ENCODE measurements around the gene DIAPH3.

DIAPH3 gene

GRCh38 chr13:59706101-59706976 lies 457.4 kb downstream of the DIAPH3 start:
- DNase-seq, result no peak

DNA sequence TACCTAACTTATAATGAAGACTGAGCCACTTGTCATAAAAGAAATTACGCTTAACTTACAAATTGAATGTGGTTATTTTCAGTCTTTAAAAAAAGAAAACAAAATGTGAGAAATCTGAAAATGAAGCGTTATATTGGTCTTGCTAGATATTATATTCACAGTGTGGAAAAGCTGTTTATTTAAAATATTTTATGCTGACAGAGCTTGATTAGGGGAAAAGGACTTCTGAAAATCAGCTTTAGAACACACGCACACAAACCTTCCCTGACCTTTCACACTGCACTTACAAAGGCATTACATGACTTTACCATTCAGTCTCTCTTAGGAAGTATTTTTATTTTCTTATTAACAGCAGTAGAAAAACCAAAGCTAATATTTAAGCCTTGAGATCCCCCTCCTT lies 461.5 kb downstream of the DIAPH3 start:
- DNase-seq, result no peak

- no peak for DNase-seq
Measured at GRCh38 chr13:59701261-59701660, 462.5 kb downstream of the DIAPH3 start.

- no peak for DNase-seq
Measured at GRCh38 chr13:59700281-59700680, 463.4 kb downstream of the DIAPH3 start.

GRCh38 chr13:59696271-59696670 lies 467.5 kb downstream of the DIAPH3 start:
- DNase-seq, result no peak

GRCh38 chr13:59691501-59692066 lies 472.1 kb downstream of the DIAPH3 start:
- no peak for DNase-seq

DNA sequence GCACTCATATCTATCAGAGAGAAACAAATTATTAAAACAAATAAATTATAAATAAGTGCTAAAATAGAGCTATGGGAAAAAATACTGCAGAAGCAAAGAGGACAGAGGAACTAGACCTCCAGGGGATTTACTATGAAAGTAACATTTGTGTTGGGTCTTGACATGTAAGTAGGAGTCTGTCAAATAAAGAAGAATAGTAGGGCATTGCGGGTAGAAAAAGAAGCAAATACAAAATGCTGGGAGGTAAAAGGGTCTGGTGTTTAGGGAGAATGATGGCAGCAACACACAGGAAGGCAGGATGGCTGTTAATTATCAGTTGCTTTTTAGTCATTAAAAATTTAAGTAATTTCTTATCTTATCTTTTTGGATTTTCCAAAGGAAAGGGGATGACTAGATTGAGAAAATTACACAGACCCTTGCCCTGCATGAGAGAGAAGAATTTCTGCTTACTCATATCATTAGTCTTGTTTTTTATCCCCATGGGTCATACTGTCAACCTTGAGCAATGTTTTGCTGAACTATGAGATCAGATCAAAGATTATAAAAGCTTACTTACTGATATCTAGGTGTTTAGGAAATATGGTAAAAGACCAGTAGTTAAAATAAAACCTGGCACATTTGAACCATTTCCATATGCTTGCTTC lies 472.7 kb downstream of the DIAPH3 start:
- DNase-seq, result no peak

DNA sequence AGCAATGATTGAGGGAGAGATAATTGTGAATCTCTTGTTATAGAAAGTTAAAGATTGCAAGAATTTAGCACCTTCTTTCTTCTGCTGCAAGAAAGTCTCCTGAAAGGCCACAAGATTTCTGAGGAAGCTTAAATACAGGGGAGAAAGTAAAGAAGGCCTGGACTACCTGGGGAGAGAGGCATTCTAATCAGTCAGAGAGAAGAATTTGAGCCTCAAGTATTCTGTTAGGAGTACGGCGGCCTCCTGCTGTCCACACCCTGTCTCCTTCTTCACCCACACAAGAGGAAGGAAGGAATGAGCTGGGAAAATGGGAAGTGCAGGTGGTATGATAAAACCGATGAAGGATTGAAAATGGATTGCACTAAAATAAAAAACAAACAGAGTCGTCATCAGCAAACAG lies 474.7 kb downstream of the DIAPH3 start:
- DNase-seq, result no peak

DNA sequence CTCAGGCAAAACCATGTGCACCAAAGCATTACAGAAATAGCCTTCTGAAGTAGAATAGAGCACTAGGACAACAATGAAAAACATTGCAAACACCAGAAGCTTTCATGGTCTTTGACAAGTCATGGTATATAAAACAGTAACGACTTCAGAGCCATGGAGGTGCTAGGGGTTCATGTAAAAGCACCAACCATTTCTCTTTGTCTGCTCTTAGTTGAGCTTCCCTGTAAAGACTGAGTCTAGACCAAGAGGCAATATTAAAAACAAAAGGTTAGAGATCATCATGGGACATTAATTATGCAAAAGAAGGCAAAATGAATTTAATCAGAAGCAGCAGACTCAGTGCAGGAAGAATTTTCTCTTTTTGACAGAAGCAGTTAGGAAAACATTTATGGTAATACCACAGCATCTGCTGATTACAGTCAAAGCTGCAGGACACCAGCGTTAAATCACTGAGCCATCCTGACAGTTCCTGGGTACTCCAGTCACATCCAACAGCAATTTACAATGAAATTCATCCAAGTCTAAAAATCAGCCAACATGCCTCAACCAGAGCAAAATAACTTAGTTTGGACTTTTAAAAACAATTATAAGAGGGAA lies 476.8 kb downstream of the DIAPH3 start:
- no peak for DNase-seq

DNA sequence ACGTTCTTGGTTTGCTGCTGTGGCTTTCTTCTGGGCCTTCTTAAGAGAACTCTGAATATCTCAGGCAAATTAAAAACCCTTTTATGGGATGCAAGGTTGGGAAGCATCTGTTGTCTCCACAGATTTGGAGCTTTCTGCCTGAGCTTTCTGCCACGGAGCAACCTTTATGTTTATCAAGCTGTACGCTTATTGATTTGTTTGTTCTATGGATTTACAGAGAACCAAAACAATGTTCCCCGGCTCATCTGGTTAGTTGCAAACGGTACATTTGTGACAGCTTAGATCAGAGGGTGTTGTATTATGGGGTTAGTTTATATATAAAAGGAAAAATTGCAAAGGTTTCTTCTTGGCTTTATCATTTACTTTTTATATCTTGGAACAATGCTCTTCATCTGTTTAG lies 479.6 kb downstream of the DIAPH3 start:
- no peak for DNase-seq

GRCh38 chr13:59681636-59682311 lies 482.0 kb downstream of the DIAPH3 start:
- DNase-seq, result no peak

DNA sequence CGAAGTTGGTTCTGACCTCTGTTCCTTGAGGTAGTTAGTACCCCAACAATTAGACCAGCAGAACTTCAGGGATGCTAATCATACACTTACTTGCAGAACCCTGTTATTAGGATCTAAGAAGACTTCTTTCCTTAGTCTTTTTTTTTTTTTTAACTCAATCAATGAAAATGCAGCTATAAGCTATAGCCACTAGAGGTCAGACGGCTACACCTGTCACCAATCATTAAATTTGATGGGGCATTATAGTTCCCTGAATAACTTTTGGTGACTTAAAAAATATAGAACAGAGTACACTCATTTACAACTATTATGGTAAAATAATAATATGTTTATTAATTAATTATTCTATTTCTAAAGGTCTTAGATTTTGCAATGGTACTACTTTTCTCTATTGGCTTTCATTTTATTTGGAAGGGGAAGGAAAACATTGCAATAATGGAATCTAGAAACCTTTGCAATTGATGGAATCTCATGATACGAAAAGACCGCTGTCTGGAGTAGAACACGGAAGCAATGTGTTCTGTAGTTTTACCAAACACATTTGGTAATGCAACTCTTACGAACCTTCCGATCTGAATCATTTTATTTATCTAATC lies 483.2 kb downstream of the DIAPH3 start:
- DNase-seq, result peak in 1 of 2 donors; percentile 32

DNA sequence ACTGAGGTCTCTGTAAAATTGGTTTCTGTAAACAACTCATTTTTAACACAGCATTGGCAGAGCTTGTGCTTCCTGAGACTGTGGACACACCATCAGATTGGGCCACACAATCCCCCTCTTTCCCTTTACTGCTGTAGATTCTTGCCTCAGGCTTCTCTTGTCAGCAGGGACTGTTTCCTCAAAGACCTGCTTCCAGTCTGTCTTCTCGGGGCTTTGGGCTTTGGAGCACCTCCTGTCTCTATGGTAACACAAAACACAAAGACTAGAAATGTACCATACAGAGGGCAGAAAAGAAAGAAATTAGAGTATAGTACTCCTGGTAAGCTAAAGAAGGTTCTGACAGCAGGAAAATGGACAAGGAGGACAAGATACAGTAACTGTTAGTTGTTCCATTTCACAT lies 484.5 kb downstream of the DIAPH3 start:
- DNase-seq, result no peak

DNA sequence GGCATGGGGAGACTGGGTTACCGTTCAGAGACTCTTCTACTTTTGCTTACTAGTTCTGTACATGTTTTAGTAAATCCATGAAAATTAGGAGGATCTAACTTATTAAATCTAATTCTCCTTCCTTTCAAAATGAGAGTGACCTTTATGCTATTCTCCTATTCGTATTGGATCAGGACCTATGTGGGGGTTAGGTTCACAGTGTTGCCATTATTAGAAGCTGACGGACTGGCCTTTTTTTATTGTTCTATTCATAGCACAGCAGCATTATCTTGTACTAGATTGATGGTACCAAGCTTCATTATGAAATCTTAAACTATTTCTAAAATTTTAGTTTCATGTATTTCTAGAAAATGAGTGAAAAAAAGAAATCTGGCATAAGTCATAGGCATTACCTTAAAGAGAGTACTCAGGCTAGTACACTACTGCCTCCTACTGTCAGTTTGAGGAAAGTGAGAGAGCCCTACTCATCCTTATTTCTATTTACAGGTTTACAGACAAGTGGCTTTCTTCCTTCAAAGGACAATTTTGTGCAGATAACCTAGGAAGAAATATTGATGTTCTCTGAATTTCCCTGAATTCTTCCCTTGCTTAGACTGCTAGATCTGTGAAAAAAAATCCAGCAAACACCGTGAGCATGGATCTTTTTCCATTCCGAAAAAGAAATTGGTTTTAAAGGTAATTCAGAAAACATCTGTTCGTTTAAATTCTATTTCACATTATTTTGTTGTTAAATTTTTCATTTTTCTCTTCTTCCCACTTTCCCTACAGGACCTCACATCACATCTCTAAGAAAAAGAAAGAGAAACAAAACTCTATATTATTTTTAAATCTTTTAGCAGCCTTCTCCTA lies 485.5 kb downstream of the DIAPH3 start:
- DNase-seq, result peak in 1 of 2 donors; percentile 50

GRCh38 chr13:59677430-59677829 lies 486.3 kb downstream of the DIAPH3 start:
- DNase-seq, result no peak

GRCh38 chr13:59674616-59675015 lies 489.1 kb downstream of the DIAPH3 start:
- no peak for DNase-seq

GRCh38 chr13:59673286-59673685 lies 490.4 kb downstream of the DIAPH3 start:
- DNase-seq, result no peak

DNA sequence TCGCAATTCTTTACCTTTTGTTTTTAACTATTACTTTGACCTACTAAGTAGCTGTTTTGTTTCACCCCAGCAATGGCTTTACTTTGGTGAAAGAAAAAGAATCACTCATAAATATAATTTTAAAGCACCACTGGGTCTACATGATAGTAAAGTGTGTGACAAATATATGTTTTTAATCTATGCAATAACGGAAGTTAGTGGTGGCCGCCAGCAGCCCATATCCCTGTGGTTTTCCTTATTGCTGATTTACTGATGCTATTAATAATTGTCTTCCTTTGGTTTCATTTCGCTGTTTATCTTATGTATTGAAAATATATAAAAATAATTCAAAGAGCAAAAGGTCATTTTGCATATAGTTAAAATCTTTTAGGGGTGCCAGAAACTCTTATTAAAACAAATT lies 491.3 kb downstream of the DIAPH3 start:
- no peak for DNase-seq

- DNase-seq, result no peak
Measured at GRCh38 chr13:59671881-59672280, 491.8 kb downstream of the DIAPH3 start.

GRCh38 chr13:59666504-59666903 lies 497.2 kb downstream of the DIAPH3 start:
- DNase-seq, result no peak

DNA sequence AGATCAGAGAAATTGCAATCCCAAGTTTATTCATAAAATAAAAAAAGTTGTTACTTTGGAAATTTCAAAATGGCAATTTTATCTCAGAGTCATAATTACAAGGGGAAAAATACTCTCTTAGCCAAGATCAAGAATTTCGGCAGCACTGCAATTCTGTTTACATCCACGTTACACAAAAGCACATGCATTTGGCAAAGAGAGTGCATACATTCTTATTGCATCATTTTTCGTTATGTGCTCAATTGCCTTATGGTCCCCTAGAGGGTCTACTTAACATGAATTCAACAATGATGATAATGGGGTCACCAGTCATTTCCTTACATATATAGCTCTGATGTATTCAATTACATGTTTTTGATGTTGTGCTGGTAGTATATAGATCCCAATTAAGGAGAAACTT lies 498.0 kb downstream of the DIAPH3 start:
- DNase-seq, result no peak

GRCh38 chr13:59665184-59665583 lies 498.5 kb downstream of the DIAPH3 start:
- no peak for DNase-seq
